Measurements from ENCODE around the gene ALS2CL. TPM values are rescaled to one million over a fixed set of nuclear protein-coding genes. Genes with fewer than 3 reads are reported as not detected.

Gene ALS2CL
- total and polyA plus RNA-seq, 8 donors, result 7.8 to 61.1 (median 14.2) TPM

GRCh38 chr3:46709157-46709654, 15.7 kb upstream of the ALS2CL start:
- no peaks in the 10 kb centered on the region for H3K27me3 ChIP-seq
- FAIRE-seq (no peak), ATAC-seq (no peak), DNase-seq (no peak)
- H3K27ac ChIP-seq, result no peak overlapping the region
- H3K9me3 ChIP-seq, result no peaks in the 10 kb centered on the region
- no peak for TF ChIP-seq CTCF (IDR thresholded peaks at IDR 0.05)
- no peaks in the 10 kb centered on the region for H3K36me3 ChIP-seq
- H3K4me1 ChIP-seq, result no peaks in the 10 kb centered on the region
- intact Hi-C loops (cut with DNase I), result loop anchor here (5.0 to 10.0 kb wide), 3 partner anchors 188 to 276 kb away; no protein-coding TSS in a partner anchor
- H3K4me3 ChIP-seq, result no peak overlapping the region
- WGBS, 2 donors, result 81 to 87% methylated on average over 7 of the region's 7 CpGs

- FAIRE-seq, result no peak
These were observed 15.1 kb upstream of the ALS2CL start for GRCh38 chr3:46708401-46709156.

GRCh38 chr3:46707601-46708011, 14.1 kb upstream of the ALS2CL start:
- Histone ChIP-seq H3K36me3 (no peaks in the 10 kb centered on the region), H3K9me3 (no peaks in the 10 kb centered on the region), H3K27ac (no peak overlapping the region), H3K27me3 (no peaks in the 10 kb centered on the region), H3K4me3 (no peak overlapping the region), H3K4me1 (no peaks in the 10 kb centered on the region)
- DNase-seq (peak in 1 of 6 donors; percentile 39), FAIRE-seq (no peak), ATAC-seq (no peak)
- no peak for TF ChIP-seq CTCF (IDR thresholded peaks at IDR 0.05)
- intact Hi-C loops (cut with DNase I), result loop anchor here (5.0 to 10.0 kb wide), 3 partner anchors 190 to 277 kb away; no protein-coding TSS in a partner anchor
- 67 to 80% methylated on average over 7 of the region's 7 CpGs for WGBS, 2 donors

More at GRCh38 chr3:46708401-46709156, 15.1 kb upstream of the ALS2CL start:
- Histone ChIP-seq H3K4me1 (no peaks in the 10 kb centered on the region), H3K27ac (no peak overlapping the region), H3K27me3 (no peaks in the 10 kb centered on the region), H3K9me3 (no peaks in the 10 kb centered on the region), H3K36me3 (no peaks in the 10 kb centered on the region), H3K4me3 (no peak overlapping the region)
- DNase-seq (peak in 1 of 6 donors; percentile 48), ATAC-seq (no peak)
- WGBS, 2 donors, result 74 to 81% methylated on average over 11 of the region's 11 CpGs
- no peak for TF ChIP-seq CTCF (IDR thresholded peaks at IDR 0.05)
- intact Hi-C loops (cut with DNase I), result loop anchor here (5.0 to 10.0 kb wide), 3 partner anchors 189 to 276 kb away; no protein-coding TSS in a partner anchor

- H3K27ac ChIP-seq, result no peak overlapping the region
- intact Hi-C loops (cut with DNase I), result loop anchor here (5.0 to 10.0 kb wide), 3 partner anchors 190 to 278 kb away; no protein-coding TSS in a partner anchor
- FAIRE-seq (no peak), ATAC-seq (no peak), DNase-seq (peak in 2 of 6 donors; percentile 4 to 30)
- no peaks in the 10 kb centered on the region for H3K36me3 ChIP-seq
- no peak for TF ChIP-seq CTCF (IDR thresholded peaks at IDR 0.05)
- no peak overlapping the region for H3K4me3 ChIP-seq
- H3K27me3 ChIP-seq, result no peaks in the 10 kb centered on the region
- no peaks in the 10 kb centered on the region for H3K4me1 ChIP-seq
- H3K9me3 ChIP-seq, result no peaks in the 10 kb centered on the region
- 62 to 65% methylated on average over 13 of the region's 13 CpGs for WGBS, 2 donors
These were observed 13.5 kb upstream of the ALS2CL start for GRCh38 chr3:46706771-46707582.

Data from pancreas (tissue), 10 donors.